Smooth muscle cell (in vitro differentiated cells): ENCODE data around the gene GNAI3. TPM values are rescaled to one million over a fixed set of nuclear protein-coding genes. Genes with fewer than 3 reads are reported as not detected.

Source experiments
- DNase-seq: peaks from one replicate; lab custom pipeline; 2025; ENCODE audit not compliant: unreplicated experiment; lab: John Stamatoyannopoulos, UW
- H2AFZ ChIP-seq: fragments of 200-600 bp; sonication (generic); 2 replicates; pipeline ENCODE4 v1.6.0; 2016; ENCODE audit warnings: antibody characterized with exemption, low read depth, mild to moderate bottlenecking
- H3F3A ChIP-seq: fragments of 200-600 bp; sonication (generic); 2 replicates; pipeline ENCODE4 v1.6.0; 2017; ENCODE audit warnings: antibody characterized with exemption, low read depth
- H3K27ac ChIP-seq: fragments of 200-600 bp; sonication (generic); 2 replicates; pipeline ENCODE4 v1.5.1; 2016; ENCODE audit warnings: low read depth, mild to moderate bottlenecking
- H3K27me3 ChIP-seq: fragments of 200-600 bp; sonication (generic); 2 replicates; pipeline ENCODE4 v1.6.1; 2016; ENCODE audit warnings: low read depth, mild to moderate bottlenecking
- H3K36me3 ChIP-seq: fragments of 200-600 bp; sonication (generic); 2 replicates; pipeline ENCODE4 v1.5.1; 2016; ENCODE audit warnings: low read depth
- H3K4me1 ChIP-seq: fragments of 200-600 bp; sonication (generic); 2 replicates; pipeline ENCODE4 v1.5.1; 2016; ENCODE audit warnings: low read depth
- H3K4me2 ChIP-seq: fragments of 200-600 bp; sonication (generic); 2 replicates; pipeline ENCODE4 v1.6.0; 2016; ENCODE audit warnings: mild to moderate bottlenecking
- H3K4me3 ChIP-seq: fragments of 200-600 bp; sonication (generic); 2 replicates; pipeline ENCODE4 v1.5.1; 2016; ENCODE audit warnings: mild to moderate bottlenecking
- H3K79me2 ChIP-seq: fragments of 200-600 bp; sonication (generic); 2 replicates; pipeline ENCODE4 v1.6.0; 2016; ENCODE audit warnings: low read depth, mild to moderate bottlenecking
- H3K9ac ChIP-seq: fragments of 200-600 bp; sonication (generic); 2 replicates; pipeline ENCODE4 v1.6.0; 2016; ENCODE audit warnings: low read depth
- H3K9me3 ChIP-seq: fragments of 200-600 bp; sonication (generic); replicated peaks from 2 replicates; pipeline ENCODE4 v1.5.1; 2016; ENCODE audit warnings: low read depth
- H4K20me1 ChIP-seq: fragments of 200-600 bp; sonication (generic); 2 replicates; pipeline ENCODE4 v1.6.0; 2016; ENCODE audit warnings: low read depth
- WGBS: methylation state at CpG from one replicate; pipeline ENCODE4 v1.1.7; 2016; ENCODE audit warnings: low lambda C conversion rate; 5-methylcytosine and 5-hydroxymethylcytosine counted together
- polyA plus RNA-seq: library from polyadenylated mRNA; unstranded; fragments of >200 nt; fragmentation: Nextera tagmentation; extraction: Ambion mirVana; gene quantifications from 2 replicates; pipeline ENCODE4 v1.2.1, GENCODE V29; 2016
- total RNA-seq: library from RNA; depleted of rRNA; stranded (reverse); fragments of >200 nt; gene quantifications from 2 replicates; pipeline ENCODE4 v1.2.3, GENCODE V29; 2014
- TF ChIP-seq, protein P1 (sequence below): fragments of 200-600 bp; sonication (generic); IDR thresholded peaks from 2 replicates; pipeline ENCODE4 v1.5.1; 2017; ENCODE audit warnings: borderline replicate concordance, mild to moderate bottlenecking, antibody characterized with exemption; ENCODE audit not compliant: insufficient read depth, poor library complexity, severe bottlenecking

The GNAI3 gene
- total and polyA plus RNA-seq, 2 experiments from 2014 or later: 11.4 to 15.4 TPM

GRCh38 chr1:109619576-109620400 is 71.4 kb downstream of the GNAI3 start, which contains the start of the genes AMPD2 and GNAT2:
TSS of gene AMPD2 (plus strand) at chr1:109619837. CDS start at chr1:109621176, 1,339 bp downstream.
TSS of gene GNAT2 (minus strand) at chr1:109619616. CDS start at chr1:109612870, 6,746 bp downstream.
- H3K36me3 ChIP-seq: no peaks in the 10 kb centered on the region
- peaks cover 17% of the 10 kb centered on the region for H3K4me1 ChIP-seq
- peak within 1 kb of the TSS; percentile 14 for H2AFZ ChIP-seq
- H3K4me2 ChIP-seq: peak within 1 kb of the TSS; percentile 96
- peak; percentile 32 for DNase-seq
- no peaks in the 10 kb centered on the region for H3K27me3 ChIP-seq
- TF ChIP-seq, protein P1, sequence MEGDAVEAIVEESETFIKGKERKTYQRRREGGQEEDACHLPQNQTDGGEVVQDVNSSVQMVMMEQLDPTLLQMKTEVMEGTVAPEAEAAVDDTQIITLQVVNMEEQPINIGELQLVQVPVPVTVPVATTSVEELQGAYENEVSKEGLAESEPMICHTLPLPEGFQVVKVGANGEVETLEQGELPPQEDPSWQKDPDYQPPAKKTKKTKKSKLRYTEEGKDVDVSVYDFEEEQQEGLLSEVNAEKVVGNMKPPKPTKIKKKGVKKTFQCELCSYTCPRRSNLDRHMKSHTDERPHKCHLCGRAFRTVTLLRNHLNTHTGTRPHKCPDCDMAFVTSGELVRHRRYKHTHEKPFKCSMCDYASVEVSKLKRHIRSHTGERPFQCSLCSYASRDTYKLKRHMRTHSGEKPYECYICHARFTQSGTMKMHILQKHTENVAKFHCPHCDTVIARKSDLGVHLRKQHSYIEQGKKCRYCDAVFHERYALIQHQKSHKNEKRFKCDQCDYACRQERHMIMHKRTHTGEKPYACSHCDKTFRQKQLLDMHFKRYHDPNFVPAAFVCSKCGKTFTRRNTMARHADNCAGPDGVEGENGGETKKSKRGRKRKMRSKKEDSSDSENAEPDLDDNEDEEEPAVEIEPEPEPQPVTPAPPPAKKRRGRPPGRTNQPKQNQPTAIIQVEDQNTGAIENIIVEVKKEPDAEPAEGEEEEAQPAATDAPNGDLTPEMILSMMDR: no peak
- no peaks in the 10 kb centered on the region for H3K9me3 ChIP-seq
- H3K9ac ChIP-seq: peak within 1 kb of the TSS; percentile 96
- peak within 1 kb of the TSS; percentile 83 for H3K4me3 ChIP-seq
- H4K20me1 ChIP-seq: peaks cover 38% of the 10 kb centered on the region
- H3F3A ChIP-seq: peaks cover 7% of the 10 kb centered on the region
- 2% methylated on average over 46 of the region's 47 CpGs for WGBS
- peak within 1 kb of the TSS; percentile 95 for H3K27ac ChIP-seq
- H3K79me2 ChIP-seq: peaks cover 49% of the 10 kb centered on the region

- WGBS: 2% methylated on average over 9 of the region's 9 CpGs
- peak overlapping the region; percentile 96 for H3K9ac ChIP-seq
- H3K4me3 ChIP-seq: peak overlapping the region; percentile 83
- no peaks in the 10 kb centered on the region for H3K27me3 ChIP-seq
- peak overlapping the region; percentile 96 for H3K4me2 ChIP-seq
- H3K4me1 ChIP-seq: peaks cover 17% of the 10 kb centered on the region
- peaks cover 55% of the 10 kb centered on the region for H3K79me2 ChIP-seq
- H4K20me1 ChIP-seq: peaks cover 44% of the 10 kb centered on the region
- H3F3A ChIP-seq: peaks cover 7% of the 10 kb centered on the region
- no peaks in the 10 kb centered on the region for H3K36me3 ChIP-seq
- H3K27ac ChIP-seq: peak overlapping the region; percentile 95
- TF ChIP-seq, protein P1: no peak
- peak; percentile 78 for DNase-seq
- H3K9me3 ChIP-seq: no peaks in the 10 kb centered on the region
- H2AFZ ChIP-seq: peak overlapping the region; percentile 14
These were observed 72.0 kb downstream of the GNAI3 start for GRCh38 chr1:109620401-109620791.

DNA sequence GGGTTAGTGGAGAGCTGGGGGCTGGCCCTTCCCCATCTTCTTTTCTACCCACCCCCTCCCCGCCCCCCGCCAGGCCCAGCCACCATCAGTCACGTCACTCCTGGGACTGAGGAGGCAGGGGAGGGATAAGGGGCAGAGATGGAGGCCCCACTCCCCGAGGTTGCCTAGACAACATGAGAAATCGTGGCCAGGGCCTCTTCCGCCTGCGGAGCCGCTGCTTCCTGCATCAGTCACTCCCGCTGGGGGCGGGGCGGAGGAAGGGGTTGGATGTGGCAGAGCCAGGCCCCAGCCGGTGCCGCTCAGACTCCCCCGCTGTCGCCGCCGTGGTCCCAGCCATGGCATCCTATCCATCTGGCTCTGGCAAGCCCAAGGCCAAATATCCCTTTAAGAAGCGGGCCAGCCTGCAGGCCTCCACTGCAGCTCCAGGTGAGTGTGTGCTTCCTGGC is 72.4 kb downstream of the GNAI3 start:
- TF ChIP-seq, protein P1: no peak
- no peaks in the 10 kb centered on the region for H3K27me3 ChIP-seq
- peaks cover 17% of the 10 kb centered on the region for H3K4me1 ChIP-seq
- no peaks in the 10 kb centered on the region for H3K36me3 ChIP-seq
- under 1% methylated on average over 13 of the region's 18 CpGs for WGBS
- peaks cover 56% of the 10 kb centered on the region for H3K79me2 ChIP-seq
- no peaks in the 10 kb centered on the region for H3K9me3 ChIP-seq
- peak overlapping the region; percentile 95 for H3K27ac ChIP-seq
- DNase-seq: peak; percentile 84
- H3F3A ChIP-seq: peaks cover 7% of the 10 kb centered on the region
- H3K4me3 ChIP-seq: peak overlapping the region; percentile 83
- peak overlapping the region; percentile 96 for H3K4me2 ChIP-seq
- H2AFZ ChIP-seq: no peak overlapping the region
- H3K9ac ChIP-seq: peak overlapping the region; percentile 96
- peaks cover 49% of the 10 kb centered on the region for H4K20me1 ChIP-seq
